ACC112 (cell line): Measurements from ENCODE around the gene NABP1.
A peak's percentile ranks its signal among the peaks of the same experiment; 100 is the strongest.

ENCODE experiments used
- H2AFZ ChIP-seq: fragments of 200-600 bp; sonication (generic); one replicate; pipeline ENCODE4 v1.6.0; 2017; ENCODE audit warnings: antibody characterized with exemption, low read length; ENCODE audit not compliant: unreplicated experiment
- H3K27ac ChIP-seq: fragments of 200-600 bp; sonication (generic); 2 replicates; pipeline ENCODE4 v1.5.1; 2014; ENCODE audit warnings: low read depth, mild to moderate bottlenecking, antibody characterized with exemption, low read length, moderate library complexity
- H3K27me3 ChIP-seq: fragments of 200-600 bp; sonication (generic); 2 replicates; pipeline ENCODE4 v1.6.1; 2014; ENCODE audit warnings: mild to moderate bottlenecking, antibody characterized with exemption, low read length, moderate library complexity, mixed read lengths; ENCODE audit not compliant: insufficient read depth
- H3K36me3 ChIP-seq: fragments of 200-600 bp; sonication (generic); 2 replicates; pipeline ENCODE4 v1.6.1; 2016; ENCODE audit warnings: mild to moderate bottlenecking, antibody characterized with exemption, low read length, moderate library complexity, mixed read lengths; ENCODE audit not compliant: insufficient read depth
- H3K4me1 ChIP-seq: fragments of 200-600 bp; sonication (generic); one replicate; pipeline ENCODE4 v1.6.1; 2016; ENCODE audit warnings: low read length, mixed read lengths; ENCODE audit not compliant: insufficient read depth, unreplicated experiment, control insufficient read depth
- H3K4me3 ChIP-seq: fragments of 200-600 bp; sonication (generic); 2 replicates; pipeline ENCODE4 v1.5.1; 2014; ENCODE audit warnings: mild to moderate bottlenecking, low read depth, low read length
- H3K79me2 ChIP-seq: fragments of 200-600 bp; sonication (generic); one replicate; pipeline ENCODE4 v1.6.0; 2016; ENCODE audit warnings: low read length; ENCODE audit not compliant: control insufficient read depth, unreplicated experiment, insufficient read depth

The NABP1 gene, protein sequence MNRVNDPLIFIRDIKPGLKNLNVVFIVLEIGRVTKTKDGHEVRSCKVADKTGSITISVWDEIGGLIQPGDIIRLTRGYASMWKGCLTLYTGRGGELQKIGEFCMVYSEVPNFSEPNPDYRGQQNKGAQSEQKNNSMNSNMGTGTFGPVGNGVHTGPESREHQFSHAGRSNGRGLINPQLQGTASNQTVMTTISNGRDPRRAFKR

DNA sequence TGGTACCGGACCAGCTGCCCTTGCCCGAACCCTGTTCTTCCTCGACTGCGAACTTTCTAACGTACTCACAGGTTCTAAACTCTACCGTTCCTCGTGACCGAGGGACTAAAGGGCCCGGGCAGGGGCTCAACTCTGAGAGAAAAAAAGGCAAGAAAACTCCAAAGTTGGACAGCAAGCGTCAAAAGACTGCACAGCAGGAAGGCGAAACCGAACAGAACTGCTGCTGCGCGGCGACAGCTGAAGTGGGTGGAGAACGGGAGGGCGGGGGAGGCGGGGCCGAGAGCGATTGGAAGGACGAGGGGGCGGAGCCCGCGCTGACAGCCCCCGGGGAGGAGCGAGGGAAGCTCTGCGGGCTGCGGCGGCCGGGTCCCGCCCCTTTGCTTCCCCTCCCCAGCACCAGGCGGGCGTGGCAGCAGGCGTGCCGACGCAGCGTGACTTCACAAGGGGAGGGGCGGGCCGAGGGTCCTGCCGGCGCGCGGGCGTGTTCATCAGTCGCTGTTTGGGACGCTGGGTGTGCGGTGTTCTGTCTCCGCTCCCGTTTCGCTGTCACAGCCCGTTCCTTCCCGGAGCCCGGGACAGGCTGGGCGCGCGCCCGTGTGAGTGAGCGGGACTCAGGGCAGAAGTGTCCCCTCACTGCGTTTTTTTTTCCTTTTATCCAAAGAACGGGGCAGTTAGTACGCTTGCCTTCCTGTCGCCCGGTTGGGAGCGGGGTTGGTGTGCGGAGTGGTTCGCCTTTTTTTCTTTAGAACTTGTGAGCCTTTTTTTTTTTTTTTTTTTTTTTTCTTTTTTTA lies at the start of gene NABP1:
TSS of gene NABP1 (plus strand) at position 491 of the 791 bp plus-strand sequence. CDS start 479 bp downstream, outside the sequence.
- peaks cover 48% of the 10 kb centered on the region for H3K79me2 ChIP-seq
- H3K27me3 ChIP-seq: no peaks in the 10 kb centered on the region
- H3K4me1 ChIP-seq: peaks cover 26% of the 10 kb centered on the region
- peak within 1 kb of the TSS; percentile 96 for H3K4me3 ChIP-seq
- peaks cover 16% of the 10 kb centered on the region for H3K36me3 ChIP-seq
- H2AFZ ChIP-seq: peak within 1 kb of the TSS; percentile 55
- peak within 1 kb of the TSS; percentile 90 for H3K27ac ChIP-seq

- no peak overlapping the region for H2AFZ ChIP-seq
- no peak overlapping the region for H3K27ac ChIP-seq
- H3K4me3 ChIP-seq: no peak overlapping the region
- no peaks in the 10 kb centered on the region for H3K36me3 ChIP-seq
- H3K79me2 ChIP-seq: no peaks in the 10 kb centered on the region
- no peaks in the 10 kb centered on the region for H3K27me3 ChIP-seq
- H3K4me1 ChIP-seq: peaks cover 12% of the 10 kb centered on the region
These were observed 48.9 kb upstream of the NABP1 start for GRCh38 chr2:191629001-191629453.

GRCh38 chr2:191629976-191630712 lies 47.8 kb upstream of the NABP1 start:
- Histone ChIP-seq H3K4me1 (peaks cover 14% of the 10 kb centered on the region), H3K36me3 (no peaks in the 10 kb centered on the region), H2AFZ (no peak overlapping the region), H3K27me3 (no peaks in the 10 kb centered on the region), H3K4me3 (no peak overlapping the region), H3K79me2 (no peaks in the 10 kb centered on the region), H3K27ac (no peak overlapping the region)

GRCh38 chr2:191631754-191632153 lies 46.2 kb upstream of the NABP1 start:
- Histone ChIP-seq H3K4me3 (no peak overlapping the region), H3K4me1 (peaks cover 21% of the 10 kb centered on the region), H3K27me3 (no peaks in the 10 kb centered on the region), H3K36me3 (no peaks in the 10 kb centered on the region), H2AFZ (no peak overlapping the region), H3K27ac (no peak overlapping the region), H3K79me2 (no peaks in the 10 kb centered on the region)

- Histone ChIP-seq H3K4me3 (no peak overlapping the region), H3K4me1 (peaks cover 25% of the 10 kb centered on the region), H3K36me3 (no peaks in the 10 kb centered on the region), H3K27me3 (no peaks in the 10 kb centered on the region), H3K27ac (no peak overlapping the region), H3K79me2 (no peaks in the 10 kb centered on the region), H2AFZ (no peak overlapping the region)
These were observed 45.5 kb upstream of the NABP1 start for GRCh38 chr2:191632426-191632825.

- no peaks in the 10 kb centered on the region for H3K79me2 ChIP-seq
- no peaks in the 10 kb centered on the region for H3K36me3 ChIP-seq
- no peak overlapping the region for H3K4me3 ChIP-seq
- no peaks in the 10 kb centered on the region for H3K27me3 ChIP-seq
- H3K4me1 ChIP-seq: peaks cover 40% of the 10 kb centered on the region
- H2AFZ ChIP-seq: no peak overlapping the region
- peak overlapping the region; percentile 92 for H3K27ac ChIP-seq
These were observed 43.1 kb upstream of the NABP1 start for GRCh38 chr2:191634791-191635190.

DNA sequence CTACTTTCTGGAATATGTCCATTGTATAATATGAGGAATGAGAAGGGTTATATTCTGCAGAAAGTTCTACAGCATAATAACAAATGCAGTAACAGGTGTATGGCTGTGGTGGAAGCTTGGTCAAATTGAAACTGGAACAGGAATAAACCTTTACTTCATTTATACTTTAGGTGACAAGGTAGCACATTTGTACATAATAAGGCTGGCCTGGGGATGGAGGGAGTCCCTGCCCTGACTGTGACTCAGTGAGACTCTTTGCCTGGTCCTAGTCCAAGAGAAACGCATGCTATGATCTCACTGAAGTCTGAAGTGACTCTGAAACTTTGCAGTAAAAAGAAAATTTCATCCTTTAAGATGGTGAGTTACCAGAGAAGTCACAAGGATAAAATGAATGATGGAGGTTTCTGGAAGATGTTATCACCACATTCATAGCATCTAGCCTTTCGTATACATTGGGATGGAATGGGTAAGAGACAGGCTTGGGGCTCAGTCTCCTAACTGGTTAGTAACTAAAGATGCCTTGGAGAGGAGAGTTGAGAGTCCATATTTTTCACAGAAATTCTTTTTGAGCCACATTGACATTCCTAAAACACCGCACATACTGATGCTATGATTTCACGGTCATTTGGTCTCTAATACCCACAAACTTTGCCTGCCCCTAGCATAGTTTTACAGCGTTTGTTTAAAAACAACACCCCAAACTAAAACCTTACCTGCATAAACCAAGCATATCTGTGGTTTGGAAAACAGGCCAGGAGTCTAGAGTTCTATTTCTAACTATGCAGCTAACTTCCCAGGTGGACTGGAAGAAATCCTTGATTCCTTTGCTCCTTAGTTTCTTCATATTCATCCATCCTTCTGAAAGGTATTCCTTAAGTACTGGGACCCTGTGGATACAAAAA lies 42.4 kb upstream of the NABP1 start:
- H3K27me3 ChIP-seq: no peaks in the 10 kb centered on the region
- peaks cover 40% of the 10 kb centered on the region for H3K4me1 ChIP-seq
- H3K36me3 ChIP-seq: no peaks in the 10 kb centered on the region
- H2AFZ ChIP-seq: peak overlapping the region; percentile 69
- peak overlapping the region; percentile 43 for H3K4me3 ChIP-seq
- H3K79me2 ChIP-seq: no peaks in the 10 kb centered on the region
- H3K27ac ChIP-seq: peak overlapping the region; percentile 92

DNA sequence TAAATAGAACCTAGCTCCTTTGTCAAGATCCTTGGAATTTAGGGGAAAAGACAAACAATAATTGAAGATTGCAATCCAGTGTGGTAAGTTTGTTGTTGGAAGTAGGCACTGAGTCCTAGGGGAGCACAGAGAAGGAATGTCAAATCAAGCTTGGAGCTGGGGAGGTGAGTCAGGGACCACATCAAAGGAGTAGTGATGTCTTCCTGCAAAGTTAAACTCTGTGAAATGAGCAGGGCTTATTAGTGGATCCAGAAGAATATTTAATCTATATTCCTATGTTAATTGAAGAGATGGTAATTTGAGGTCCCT lies 41.7 kb upstream of the NABP1 start:
- Histone ChIP-seq H3K27me3 (no peaks in the 10 kb centered on the region), H3K4me3 (peak overlapping the region; percentile 43), H3K4me1 (peaks cover 40% of the 10 kb centered on the region), H2AFZ (no peak overlapping the region), H3K36me3 (no peaks in the 10 kb centered on the region), H3K79me2 (no peaks in the 10 kb centered on the region), H3K27ac (peak overlapping the region; percentile 92)

GRCh38 chr2:191636586-191636985 lies 41.4 kb upstream of the NABP1 start:
- Histone ChIP-seq H2AFZ (peak overlapping the region; percentile 45), H3K36me3 (no peaks in the 10 kb centered on the region), H3K4me1 (peaks cover 40% of the 10 kb centered on the region), H3K27me3 (no peaks in the 10 kb centered on the region), H3K27ac (peak overlapping the region; percentile 92), H3K79me2 (no peaks in the 10 kb centered on the region), H3K4me3 (peak overlapping the region; percentile 41; the same call in 1 of the 2 replicates)
